GM18526 (cell line): ENCODE data around the gene ASPHD1.

ENCODE experiments used
- POLR2A ChIP-seq: IDR thresholded peaks from 3 replicates; pipeline ENCODE4 v1.6.1; 2011; ENCODE audit not compliant: insufficient read length; ENCODE audit errors: extremely low read depth

ASPHD1 gene

GRCh38 chr16:29871822-29872546, 28.3 kb upstream of the ASPHD1 start:
- TF ChIP-seq POLR2A, result no peak

GRCh38 chr16:29873319-29873718, 27.0 kb upstream of the ASPHD1 start:
- no peak for TF ChIP-seq POLR2A

GRCh38 chr16:29875206-29875605, 25.1 kb upstream of the ASPHD1 start:
- no peak for TF ChIP-seq POLR2A

- no peak for TF ChIP-seq POLR2A
Measured at GRCh38 chr16:29876217-29876593, 24.1 kb upstream of the ASPHD1 start.

GRCh38 chr16:29876594-29877249, 23.6 kb upstream of the ASPHD1 start:
- TF ChIP-seq POLR2A, result no peak

GRCh38 chr16:29877266-29877961, 22.9 kb upstream of the ASPHD1 start:
- no peak for TF ChIP-seq POLR2A

- no peak for TF ChIP-seq POLR2A
Measured at GRCh38 chr16:29878172-29878571, 22.1 kb upstream of the ASPHD1 start.

GRCh38 chr16:29881050-29881449, 19.2 kb upstream of the ASPHD1 start:
- TF ChIP-seq POLR2A, result no peak

- no peak for TF ChIP-seq POLR2A
Measured at GRCh38 chr16:29883987-29884386, 16.3 kb upstream of the ASPHD1 start.

GRCh38 chr16:29891525-29892457, 8.5 kb upstream of the ASPHD1 start:
- TF ChIP-seq POLR2A, result no peak

GRCh38 chr16:29892458-29892813, 7.9 kb upstream of the ASPHD1 start:
- no peak for TF ChIP-seq POLR2A

GRCh38 chr16:29893553-29893952, 6.7 kb upstream of the ASPHD1 start:
- TF ChIP-seq POLR2A, result no peak

- TF ChIP-seq POLR2A, result no peak
Measured at GRCh38 chr16:29894352-29894751, 5.9 kb upstream of the ASPHD1 start.

GRCh38 chr16:29896841-29897240, 3.4 kb upstream of the ASPHD1 start:
- no peak for TF ChIP-seq POLR2A

- TF ChIP-seq POLR2A, result no peak
Measured at GRCh38 chr16:29897333-29897732, 3.0 kb upstream of the ASPHD1 start.
